ENCODE measurements around the gene ALK.
A peak's percentile ranks its signal among the peaks of the same experiment; 100 is the strongest.

ALK gene

DNA sequence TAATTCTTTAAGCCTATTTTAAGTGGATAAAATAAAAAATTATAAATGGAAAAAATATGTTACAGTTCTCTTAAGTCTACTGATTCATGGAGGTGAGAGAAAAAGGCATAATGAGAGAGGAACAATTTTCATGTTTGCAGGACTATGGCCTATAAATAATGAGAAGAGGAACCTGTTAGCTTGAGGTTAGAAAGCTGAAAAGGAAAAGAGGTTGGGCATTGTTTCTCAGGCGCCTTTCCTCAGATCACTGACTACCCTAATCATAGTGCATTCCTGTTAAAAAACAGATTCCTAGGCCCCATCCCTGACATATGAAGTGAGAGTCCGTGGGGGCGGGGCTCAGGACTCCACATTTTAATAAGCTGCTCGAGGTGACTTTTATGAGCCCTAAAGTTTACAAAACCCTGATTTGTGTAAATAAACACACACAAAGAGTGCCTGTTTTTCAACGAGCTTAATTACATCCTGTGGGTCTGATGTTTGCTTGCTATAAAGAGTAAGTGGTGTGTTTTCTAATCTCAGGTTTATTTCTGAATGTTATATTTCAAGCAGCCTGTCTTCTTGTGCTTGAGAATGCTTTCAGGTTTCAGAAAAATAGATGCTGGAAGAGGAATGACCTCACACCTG, 470.7 kb downstream of the ALK start:
- DNase-seq (ENCODE audit: low read depth): no peak

DNA sequence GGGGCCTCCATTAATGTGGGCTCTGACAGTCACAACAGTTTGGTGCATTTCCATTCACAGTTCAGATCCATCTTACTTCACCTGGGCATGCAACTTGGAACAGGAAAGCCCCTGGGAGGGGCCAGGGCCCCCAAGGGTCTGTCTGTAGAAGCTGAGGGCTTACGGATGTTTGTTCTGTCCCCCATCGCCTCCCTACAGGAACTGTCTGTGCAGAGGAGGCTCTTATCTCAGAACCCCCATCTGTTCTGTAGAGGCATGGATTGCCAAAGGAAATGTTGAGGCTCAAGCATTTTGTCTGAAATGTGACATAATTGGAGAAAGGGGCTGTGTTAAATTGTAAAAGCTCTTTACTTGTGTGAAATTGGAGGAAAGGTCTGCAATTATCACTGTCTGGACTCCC, 471.9 kb downstream of the ALK start:
- DNase-seq (ENCODE audit: low read depth): no peak

DNA sequence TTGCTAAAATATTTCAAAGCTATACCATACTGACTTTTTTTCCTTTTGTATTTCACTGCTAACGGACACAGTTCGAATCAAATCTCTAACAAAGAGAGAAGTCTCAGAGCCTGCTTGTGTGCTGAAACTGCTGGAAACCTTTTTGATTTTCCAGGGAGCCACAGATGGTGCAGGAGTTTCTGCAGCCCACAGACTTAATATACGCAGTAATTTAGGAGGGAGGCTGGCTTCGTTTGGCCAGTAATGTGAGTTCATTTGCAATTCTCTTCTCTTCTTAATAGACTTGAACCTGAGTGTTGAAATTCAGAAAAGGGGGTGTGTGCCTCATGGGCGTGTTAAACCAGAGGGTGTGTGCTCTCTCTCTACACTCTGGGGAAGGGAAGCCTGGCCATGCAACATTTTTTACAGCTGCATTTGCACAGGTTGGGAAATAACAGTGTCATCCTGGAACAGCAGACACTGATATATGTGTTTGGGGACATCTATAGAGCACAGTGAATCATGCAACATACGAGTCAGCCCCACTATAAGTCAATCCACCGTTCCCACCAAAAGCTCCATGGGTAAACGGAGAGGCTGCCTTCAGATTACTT, 473.2 kb downstream of the ALK start:
- no peak for DNase-seq (ENCODE audit: low read depth)

DNA sequence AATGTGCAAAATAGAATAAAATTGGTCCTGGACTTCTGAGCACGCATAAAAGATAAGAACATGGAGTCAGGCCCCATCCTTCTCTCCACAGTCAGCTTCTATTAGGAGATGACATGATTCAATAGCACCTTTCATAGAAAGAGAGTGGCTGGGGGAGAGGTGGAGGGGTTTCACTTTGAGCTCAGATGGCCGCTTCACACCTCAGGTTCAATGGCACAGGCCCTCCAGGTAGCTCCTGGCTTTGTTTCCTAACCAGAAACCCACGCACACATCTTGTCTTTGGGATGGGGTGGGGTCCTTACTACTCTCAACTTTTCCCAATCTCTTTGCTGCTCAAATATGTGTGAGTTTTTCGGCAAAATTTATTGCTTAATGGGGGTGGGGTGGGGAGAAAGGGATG, 473.9 kb downstream of the ALK start:
- no peak for DNase-seq (ENCODE audit: low read depth)

DNA sequence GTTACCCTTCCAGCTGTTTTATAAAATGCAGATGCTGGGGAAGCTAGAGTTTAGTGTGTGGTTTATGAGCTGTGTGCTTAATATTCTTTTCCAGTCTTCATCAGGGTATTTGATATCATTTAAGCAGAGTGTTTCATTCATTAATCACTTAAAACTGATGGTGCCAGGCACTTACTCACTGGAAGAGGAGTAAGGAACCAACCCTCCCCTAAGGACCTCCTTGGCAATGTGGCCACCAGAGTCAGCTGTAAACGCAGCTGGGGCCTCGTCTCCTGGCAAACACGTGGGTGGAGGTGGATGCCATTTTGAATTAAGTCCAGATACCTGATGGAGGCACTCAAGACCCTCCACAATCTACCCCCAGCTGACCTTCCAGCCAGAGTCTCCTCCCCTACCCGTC, 474.5 kb downstream of the ALK start:
- DNase-seq (ENCODE audit: low read depth): peak; percentile 49

DNA sequence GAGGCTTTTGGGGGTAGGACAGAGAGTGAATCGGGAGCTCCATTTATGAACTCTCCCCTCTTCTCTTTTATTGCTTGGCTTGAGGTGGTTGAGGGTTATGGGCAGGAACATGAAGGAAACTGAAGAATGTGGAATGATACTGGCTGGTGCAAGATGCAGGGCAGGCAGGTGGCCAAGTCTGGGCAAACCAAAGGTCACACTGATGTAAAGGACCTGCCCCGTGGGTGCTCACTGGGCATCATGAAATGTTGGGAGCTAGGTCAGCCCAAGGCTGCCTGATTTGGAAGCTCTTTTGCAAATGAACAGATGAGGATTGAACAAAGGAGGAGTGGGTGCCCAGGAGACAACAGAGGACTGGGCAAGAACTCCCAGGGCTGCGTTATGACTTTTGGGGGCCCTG, 477.2 kb downstream of the ALK start:
- DNase-seq (ENCODE audit: low read depth): no peak

DNA sequence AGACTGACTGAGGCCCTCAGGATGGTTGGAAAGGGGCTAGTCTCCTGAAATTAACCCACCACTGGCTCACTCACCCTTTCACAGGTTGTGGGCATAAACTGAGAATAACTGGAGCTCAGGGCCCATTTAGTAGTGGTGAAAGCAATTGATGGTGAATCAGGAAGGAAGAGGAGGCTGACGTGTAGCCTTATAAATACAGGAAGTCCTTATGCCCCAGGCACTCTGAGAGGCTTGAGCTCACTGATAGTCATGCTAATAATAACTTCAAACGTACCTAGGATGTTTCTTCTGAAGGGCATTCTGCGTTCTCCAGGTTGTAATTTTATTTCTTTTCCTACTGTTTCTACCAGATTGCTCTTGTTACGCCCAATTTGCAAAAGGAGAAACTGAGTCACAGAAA, 477.8 kb downstream of the ALK start:
- DNase-seq (ENCODE audit: low read depth): no peak

DNA sequence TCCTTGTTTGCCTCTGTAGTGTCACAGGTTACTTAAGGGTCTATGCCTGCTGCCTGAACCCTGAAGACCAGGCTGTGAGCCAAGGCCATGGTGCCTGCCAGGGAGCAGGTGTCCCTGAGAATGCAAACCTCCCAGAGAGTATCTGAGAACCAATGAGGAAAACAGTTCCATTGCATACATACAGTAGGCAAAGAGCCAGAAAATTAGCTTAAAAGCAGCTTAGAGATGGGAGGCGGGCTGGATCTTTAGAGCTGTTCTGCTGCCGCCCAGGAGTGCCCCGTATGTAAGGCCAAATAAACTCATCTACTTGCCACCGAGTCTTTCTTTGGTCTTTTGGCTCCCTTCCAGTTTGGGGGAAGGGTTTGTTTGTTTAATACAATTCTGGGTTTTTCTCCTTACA, 478.2 kb downstream of the ALK start:
- no peak for DNase-seq (ENCODE audit: low read depth)

DNA sequence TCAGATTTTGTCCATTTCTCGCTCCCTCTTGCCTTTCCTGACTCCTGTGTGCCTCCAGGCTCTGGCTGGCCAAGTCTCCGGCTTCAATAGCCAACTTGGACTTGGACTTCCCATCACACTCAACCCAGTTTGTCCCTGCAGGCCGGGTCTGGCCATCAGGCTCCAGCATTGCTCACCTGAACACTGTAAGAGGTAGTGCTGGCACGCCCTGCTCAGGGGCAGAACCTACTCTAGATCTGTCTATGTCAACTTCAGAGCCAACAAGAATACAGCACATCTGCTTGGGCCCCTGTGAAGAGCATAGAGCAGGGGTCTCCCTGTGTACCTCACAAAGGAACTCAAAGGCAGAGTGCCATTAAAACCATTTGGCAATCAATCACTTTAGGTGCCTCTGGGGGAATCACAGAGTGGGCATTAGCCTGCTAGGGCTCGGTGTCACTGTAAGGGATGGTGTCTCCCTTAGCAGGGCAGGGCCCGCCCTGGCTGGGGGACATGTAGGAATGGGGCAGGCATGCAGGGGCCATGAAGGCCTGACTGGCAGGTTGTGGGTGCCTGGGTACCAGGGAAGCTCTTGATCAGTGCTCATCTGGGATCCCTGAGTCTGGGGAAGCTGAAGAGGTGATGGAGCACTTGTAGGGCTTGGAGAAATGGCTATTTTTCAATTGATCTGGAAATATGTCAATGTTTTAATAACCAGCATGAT, 480.3 kb downstream of the ALK start:
- DNase-seq (ENCODE audit: low read depth): no peak

DNA sequence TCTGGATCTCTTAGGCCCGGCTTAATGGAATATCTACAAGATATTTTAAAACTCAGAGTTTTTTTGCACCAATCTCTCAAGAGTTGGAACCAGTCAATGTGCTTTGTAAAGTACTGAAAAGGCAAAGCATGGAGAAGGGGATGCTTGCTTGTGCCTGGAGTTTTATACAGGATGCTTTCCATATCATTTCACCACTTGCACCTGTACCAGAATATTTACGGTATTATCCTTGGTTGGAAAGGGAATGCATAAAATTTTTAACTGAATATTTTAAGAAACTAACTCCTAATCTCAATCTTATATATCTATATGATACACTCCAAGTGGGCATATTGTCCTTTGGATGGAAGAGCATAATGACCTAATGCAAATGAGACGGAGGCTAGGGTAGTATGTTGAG, 487.5 kb downstream of the ALK start:
- no peak for DNase-seq (ENCODE audit: low read depth)

DNA sequence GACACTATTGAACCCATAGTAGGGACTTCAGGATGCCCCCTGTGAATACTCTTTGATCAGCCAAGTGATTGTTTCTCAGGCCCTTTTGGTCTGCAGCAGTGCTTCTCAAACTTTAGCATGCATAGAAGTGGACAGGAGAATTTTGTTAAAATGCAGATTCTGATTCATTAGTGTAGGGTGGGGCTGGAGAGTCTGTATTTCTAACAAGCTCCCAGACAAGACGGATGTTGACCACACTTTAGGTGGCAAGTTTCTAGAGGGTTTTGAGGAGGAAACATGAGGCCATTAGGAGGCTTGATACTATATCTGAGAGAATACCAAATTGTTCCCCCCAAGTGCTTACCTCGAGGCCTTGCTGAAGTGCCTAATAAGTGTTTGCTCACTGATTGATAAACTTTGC, 488.3 kb downstream of the ALK start:
- no peak for DNase-seq (ENCODE audit: low read depth)

DNA sequence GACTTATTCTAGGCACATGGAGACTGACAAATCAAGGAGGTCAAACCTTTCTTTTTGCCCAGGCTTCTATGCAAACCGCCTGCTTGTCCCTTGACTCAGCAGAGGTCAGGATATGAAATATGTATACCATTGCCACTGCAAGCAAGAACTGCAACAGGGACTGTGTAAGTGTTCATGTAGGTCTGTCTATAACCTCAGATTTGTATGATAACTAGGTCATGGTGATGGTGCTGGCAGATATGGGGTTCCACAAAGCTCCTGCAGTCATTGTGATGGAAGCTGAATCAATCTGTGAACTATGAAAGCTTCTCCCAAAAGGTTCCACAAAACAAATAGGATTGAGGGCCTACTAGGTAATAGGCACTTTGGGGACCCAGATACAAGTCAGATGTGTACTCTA, 489.9 kb downstream of the ALK start:
- DNase-seq (ENCODE audit: low read depth): no peak

DNA sequence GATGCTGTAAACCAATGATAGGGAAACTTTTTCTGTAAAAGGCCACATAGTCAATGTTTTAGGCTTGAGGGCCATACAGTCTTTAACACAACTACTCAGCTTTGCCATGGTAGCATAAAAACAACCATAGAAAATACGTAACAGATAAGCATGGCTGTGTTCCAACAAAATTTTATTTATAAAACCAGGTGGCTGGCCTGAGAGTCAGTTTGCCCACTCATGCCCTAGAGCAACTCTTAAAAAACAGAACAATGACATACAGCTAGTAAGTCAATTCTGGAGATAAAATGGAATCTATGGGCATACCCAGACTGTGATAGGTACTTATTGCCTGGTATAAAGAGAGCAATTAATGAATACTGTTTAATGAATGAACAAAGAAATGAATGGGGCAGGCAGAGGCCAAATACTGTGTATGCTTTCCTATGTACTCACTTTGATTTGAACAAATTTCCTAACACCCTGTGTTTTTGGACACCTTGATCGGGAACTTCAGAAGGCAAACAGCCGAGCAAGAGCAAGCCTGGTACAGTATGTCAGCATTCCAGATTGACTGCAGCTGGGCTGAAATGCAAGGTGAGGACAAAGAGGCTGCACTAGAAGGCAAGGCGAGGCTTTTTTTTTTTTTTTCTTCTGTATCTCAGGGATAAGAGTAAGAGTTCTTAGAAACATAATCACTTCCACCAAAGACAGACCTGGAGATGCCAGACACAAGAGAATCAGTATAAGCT, 490.8 kb downstream of the ALK start:
- no peak for DNase-seq (ENCODE audit: low read depth)

DNA sequence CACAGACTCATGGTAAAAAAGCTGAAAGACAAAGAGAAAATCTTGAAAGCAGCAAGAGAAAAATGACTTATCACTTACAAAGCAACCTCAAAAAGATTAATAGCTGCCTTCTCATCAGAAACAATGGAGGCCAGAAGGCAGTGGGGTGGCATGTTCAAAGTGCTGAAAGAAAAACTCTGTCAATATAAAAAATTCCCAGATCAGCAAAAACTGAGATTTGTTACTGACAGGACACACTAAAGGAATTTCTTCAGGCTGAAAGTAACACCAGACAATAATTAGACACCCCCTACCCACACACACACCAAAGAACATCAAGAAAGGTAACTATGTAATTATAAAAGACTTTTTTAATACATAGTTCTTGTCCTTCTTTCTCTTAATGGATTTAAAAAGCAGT, 495.0 kb downstream of the ALK start:
- no peak for DNase-seq (ENCODE audit: low read depth)

DNA sequence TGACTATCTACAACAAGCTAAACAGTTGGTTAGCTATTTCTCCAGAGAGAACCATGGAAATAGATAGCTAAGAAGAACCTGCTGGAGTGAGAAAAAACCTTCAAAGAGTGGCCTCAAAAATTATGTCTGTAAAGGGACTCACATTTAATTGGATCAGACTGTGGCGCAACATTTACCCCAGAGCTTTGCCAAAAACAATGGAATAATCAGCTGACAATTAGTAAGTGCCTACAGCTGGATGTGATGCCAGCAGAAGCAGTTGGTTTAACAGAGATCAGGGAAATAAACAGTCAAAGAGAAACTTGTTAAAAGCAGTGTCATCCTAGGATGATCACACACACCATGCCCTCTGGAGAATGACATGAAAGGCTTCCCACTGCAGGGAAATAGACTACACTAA, 495.5 kb downstream of the ALK start:
- DNase-seq (ENCODE audit: low read depth): peak; percentile 5

DNA sequence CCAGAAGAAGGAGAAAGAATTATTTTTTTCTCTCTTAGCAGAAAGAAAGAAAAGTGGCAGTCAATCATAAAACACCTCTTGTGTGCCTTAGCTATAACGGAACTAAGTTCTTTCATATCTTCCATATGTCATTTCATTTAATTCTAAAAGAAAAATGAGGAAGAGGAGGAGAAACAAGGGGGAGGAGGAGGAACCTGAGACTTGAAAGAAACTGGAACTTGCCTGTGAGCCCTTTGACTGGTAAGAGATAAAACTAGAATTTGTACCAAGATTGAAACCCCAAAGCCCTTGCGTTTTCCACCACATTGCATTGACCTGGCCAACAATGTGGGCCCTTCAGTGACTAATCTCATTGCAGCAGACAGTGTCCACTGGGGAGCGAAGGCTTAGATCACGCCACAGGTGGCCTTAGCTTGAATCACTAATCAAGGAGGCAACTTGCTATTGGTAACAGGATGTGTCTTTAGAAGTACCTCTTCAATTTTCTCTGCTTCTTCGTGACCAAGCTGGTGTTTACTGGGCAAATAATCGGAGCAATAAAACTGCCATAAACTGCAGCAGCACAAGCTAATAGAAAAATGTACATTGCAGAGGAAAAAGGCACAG, 498.2 kb downstream of the ALK start:
- DNase-seq (ENCODE audit: low read depth): no peak

DNA sequence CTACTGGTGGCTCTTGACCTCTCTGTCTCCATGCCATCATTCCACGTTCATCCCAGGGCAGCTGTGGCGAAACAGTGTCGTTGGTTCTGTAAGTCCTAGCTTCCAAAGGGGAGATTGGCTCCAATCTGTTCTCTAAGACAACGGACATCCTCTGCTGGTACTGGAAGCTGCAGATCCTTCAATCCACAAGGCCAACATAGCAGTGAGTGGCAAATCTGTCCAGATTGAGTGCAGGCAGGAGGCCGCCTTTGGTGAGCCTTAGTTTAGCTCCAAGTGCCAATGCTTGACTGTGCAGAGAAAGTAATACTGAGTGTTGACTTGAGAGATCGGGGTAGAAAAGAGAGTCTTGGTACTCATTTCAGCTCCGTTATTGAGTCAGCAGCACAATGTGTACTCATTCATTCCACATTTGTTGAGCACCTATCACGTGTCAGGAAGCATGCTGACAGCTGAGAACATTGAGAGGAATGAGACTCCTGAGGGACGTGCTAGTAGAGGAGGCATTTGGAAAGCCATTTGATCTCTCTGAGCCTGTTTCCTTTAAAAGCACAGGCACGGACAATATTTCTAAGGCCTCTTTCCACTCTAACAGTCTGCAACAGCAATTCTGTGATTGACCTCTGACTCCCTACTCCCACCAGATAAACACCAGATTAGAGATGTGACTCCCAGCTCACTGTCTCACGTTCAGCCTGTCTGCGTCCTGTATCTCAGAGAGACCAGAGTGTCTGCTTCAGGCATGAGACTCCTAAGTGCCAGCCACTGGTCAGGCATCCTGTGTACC, 500.2 kb downstream of the ALK start:
- no peak for DNase-seq (ENCODE audit: low read depth)

DNA sequence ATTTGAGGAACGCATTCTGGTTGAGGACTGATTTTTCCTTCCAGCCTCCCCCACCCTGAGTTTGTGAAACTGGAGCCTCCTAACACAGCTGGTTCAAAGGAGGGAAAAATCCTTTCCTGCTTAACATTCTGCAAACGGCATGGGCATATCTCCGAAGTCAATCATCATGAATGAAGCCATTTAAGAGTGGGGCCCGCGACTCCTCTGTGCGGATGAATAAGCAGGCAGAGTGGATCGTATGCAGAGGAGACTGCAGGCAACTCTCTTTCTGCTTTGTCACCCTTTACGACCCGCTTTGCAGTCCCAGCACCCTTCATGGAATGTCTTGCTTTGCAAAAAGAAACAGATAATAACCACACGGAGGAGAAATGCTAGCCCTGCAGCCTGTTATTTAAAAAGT, 500.9 kb downstream of the ALK start:
- no peak for DNase-seq (ENCODE audit: low read depth)

DNA sequence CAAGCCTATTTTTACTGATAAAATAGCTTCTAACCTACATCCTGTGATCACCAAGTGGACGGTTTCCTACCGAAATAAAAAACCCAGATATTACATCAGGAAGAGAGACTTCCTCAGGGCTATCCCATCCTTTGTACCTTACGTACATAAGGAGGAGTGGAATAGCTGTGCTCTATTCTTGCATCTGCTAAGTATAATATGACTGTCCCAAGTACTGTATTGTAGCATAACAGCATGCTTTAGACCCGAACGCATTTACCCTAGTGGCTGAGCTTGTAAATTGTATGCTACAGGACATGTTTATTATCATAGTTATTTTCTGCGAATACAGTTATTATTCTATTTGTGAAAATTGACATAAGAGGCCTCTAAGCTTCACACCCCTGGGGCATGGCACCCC, 503.8 kb downstream of the ALK start:
- DNase-seq (ENCODE audit: low read depth): no peak

DNA sequence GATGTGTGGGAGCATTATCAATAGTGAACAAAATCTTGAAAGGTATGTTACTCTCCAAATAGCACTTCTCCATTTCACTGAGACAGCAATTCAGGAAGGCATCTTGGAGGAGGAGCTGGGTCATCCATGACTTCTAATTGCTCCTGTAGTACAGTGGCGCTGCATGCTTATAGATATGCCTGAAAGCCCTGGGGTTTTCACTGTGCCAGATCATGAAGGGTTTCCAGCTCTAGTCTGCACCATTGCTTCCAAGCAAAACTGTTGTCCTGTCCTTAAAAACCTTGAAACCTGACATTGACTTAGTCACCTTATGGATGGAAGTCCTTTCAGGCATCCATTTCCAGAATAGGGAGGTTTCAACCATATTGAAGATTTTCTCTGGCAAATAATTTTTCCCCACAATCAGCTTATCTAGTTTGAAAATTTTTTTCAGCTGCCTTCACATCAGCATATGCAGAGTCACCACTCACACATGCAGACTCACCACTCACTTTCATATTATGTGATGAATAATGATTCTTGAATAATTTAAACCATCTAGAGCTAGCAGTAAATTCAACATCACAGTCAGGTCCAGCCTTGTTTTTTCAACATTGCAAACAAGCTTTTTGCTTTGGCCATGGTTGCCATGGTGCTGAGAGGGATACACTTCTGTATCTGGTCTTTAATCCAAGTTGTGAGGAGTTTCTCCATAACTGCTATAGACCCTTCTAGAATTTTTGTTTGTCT, 509.0 kb downstream of the ALK start:
- no peak for DNase-seq (ENCODE audit: low read depth)

DNA sequence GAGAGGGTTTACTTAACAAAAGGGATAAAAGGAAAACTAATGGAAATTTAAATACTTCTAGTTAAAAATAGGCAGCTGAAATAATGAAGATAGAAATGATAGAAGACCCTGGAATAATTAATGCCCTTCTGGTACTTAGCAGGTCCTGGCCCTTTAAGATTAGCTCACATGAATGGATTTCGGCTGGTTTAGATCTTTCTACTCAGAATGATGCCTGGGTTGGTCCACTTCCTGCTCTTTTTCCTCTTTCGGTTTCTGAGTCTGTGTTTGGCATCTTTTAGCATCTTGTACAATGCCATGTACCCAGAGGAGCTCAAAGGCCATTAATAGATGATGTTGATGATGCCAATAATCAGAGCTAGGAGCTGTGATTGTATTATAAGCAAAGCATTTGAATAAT, 515.7 kb downstream of the ALK start:
- no peak for DNase-seq (ENCODE audit: low read depth)

All from fibroblast of gingiva (primary cell).